Liver (tissue), 3 donors: Measurements from ENCODE around the gene C1QTNF1.

Experiments used
- CTCF ChIP-seq: fragments of 150-350 bp; IDR thresholded peaks from 2 replicates; pipeline ENCODE4 v1.5.1; 2017; ENCODE audit warnings: improper control_type of control experiment, low read depth, low read length; ENCODE audit not compliant: missing input control
- MAX ChIP-seq: IDR thresholded peaks from 2 replicates; pipeline ENCODE4 v1.6.1; 2016; ENCODE audit warnings: antibody characterized with exemption
- TAF1 ChIP-seq: conservative IDR thresholded peaks from 2 replicates; pipeline ENCODE4 v1.6.1; 2016; ENCODE audit warnings: antibody characterized with exemption, mild to moderate bottlenecking
- YY1 ChIP-seq: IDR thresholded peaks from 2 replicates; pipeline ENCODE4 v1.6.1; 2016; ENCODE audit warnings: antibody characterized with exemption, mild to moderate bottlenecking
- donor health status: healthy.
- donor health status: healthy.

GRCh38 chr17:79080349-79080748, 56.4 kb downstream of the C1QTNF1 start:
- TF ChIP-seq YY1 (no peak), CTCF (no peak), TAF1 (no peak), MAX (no peak)
